ENCODE results near the gene VPS13C. TPM values are rescaled to one million over a fixed set of nuclear protein-coding genes. Genes with fewer than 3 reads are reported as not detected.
"Not testable (repeated sequence)": the region's sequence is repeated elsewhere in the genome, so short reads cannot be mapped to it uniquely, and the experiment has no call there.

Gene VPS13C
- total RNA-seq, 1 donor from 2014 or later: 38.7 TPM

DNA sequence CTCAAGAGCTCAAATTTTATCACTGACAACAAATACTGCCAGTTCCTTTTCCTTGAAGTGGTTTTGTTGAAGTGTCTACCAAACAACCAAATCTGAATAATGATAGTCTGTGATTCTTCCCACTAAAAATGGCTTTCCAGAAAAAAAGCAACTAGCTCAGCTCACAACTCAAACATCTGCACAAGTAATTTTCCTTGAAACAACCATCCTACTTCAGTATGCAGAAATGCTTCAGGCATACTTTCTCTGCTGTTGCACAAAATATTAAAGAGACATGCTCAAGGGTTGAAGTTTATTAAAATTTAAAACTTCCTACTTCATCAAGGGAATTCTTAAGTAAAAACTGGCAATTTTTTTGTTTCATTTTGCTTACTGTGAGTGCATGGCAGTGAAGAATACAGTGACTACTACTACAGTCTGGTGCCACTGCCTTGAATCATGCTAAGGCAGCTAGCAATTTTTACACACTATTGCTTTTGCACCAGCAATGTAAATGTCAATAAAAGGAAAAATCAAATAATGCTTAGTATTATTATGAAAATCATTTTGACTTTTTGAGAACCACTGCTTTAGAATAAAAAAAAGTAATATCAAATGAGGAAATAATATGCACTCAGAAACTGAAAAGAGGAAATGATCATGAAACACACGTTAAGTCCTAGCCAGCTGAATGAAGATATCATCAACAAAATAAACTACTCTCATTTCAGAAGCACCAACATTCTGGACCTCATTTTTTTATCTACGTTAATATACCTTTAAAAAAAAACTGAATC, 33.6 kb downstream of the VPS13C start:
- Mint-ChIP-seq H3K36me3 (peaks cover 11% of the 10 kb centered on the region), H3K27ac (no peak overlapping the region)

DNA sequence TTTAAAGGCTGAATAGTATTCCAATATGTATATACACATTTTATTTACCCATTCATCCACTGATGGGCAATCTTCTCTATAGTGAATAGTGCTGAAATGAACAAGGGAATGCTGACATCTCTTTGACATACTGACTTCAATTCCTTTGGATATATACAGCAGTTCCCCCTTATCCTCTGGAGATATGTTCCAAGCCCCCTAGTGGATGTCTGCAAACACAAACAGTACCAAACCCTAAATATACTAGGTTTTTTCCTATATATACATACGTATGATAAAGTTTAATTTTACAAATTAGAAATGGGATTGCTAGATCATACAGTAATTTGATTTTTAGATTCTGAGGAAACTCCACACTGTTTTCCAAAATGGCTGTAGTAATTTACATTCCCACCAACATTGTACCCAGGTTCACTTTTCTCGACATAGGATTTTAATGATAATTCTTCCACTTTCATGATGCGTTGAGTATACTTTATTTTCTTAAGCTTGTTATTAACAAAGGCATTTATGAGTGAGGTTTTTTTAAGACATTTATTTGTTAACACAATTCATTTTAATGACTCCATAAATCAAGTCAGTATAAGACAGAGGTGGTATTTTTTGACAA, 38.2 kb downstream of the VPS13C start:
- H3K4me1 Mint-ChIP-seq (ENCODE audit: unreplicated experiment): no peaks in the 10 kb centered on the region
- TF ChIP-seq, protein P1, sequence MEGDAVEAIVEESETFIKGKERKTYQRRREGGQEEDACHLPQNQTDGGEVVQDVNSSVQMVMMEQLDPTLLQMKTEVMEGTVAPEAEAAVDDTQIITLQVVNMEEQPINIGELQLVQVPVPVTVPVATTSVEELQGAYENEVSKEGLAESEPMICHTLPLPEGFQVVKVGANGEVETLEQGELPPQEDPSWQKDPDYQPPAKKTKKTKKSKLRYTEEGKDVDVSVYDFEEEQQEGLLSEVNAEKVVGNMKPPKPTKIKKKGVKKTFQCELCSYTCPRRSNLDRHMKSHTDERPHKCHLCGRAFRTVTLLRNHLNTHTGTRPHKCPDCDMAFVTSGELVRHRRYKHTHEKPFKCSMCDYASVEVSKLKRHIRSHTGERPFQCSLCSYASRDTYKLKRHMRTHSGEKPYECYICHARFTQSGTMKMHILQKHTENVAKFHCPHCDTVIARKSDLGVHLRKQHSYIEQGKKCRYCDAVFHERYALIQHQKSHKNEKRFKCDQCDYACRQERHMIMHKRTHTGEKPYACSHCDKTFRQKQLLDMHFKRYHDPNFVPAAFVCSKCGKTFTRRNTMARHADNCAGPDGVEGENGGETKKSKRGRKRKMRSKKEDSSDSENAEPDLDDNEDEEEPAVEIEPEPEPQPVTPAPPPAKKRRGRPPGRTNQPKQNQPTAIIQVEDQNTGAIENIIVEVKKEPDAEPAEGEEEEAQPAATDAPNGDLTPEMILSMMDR (conservative IDR thresholded peaks at IDR 0.05): peak; percentile 73
- H3K36me3 Mint-ChIP-seq: peaks cover 23% of the 10 kb centered on the region
- H3K9me3 Mint-ChIP-seq: peaks cover 5% of the 10 kb centered on the region
- H3K27me3 Mint-ChIP-seq: no peaks in the 10 kb centered on the region
- DNase-seq (ENCODE audit: extremely low spot score, unreplicated experiment): no peak
- no peak overlapping the region for H3K27ac Mint-ChIP-seq
- H3K4me3 Mint-ChIP-seq: no peak overlapping the region

More for the DNA sequence above, 33.6 kb downstream of the VPS13C start:
- H3K4me1 Mint-ChIP-seq (ENCODE audit: unreplicated experiment): no peaks in the 10 kb centered on the region
- TF ChIP-seq, protein P1 (conservative IDR thresholded peaks at IDR 0.05): no peak
- H3K9me3 Mint-ChIP-seq: no peaks in the 10 kb centered on the region
- no peaks in the 10 kb centered on the region for H3K27me3 Mint-ChIP-seq
- H3K4me3 Mint-ChIP-seq: no peak overlapping the region
- DNase-seq (ENCODE audit: extremely low spot score, unreplicated experiment): no peak

DNA sequence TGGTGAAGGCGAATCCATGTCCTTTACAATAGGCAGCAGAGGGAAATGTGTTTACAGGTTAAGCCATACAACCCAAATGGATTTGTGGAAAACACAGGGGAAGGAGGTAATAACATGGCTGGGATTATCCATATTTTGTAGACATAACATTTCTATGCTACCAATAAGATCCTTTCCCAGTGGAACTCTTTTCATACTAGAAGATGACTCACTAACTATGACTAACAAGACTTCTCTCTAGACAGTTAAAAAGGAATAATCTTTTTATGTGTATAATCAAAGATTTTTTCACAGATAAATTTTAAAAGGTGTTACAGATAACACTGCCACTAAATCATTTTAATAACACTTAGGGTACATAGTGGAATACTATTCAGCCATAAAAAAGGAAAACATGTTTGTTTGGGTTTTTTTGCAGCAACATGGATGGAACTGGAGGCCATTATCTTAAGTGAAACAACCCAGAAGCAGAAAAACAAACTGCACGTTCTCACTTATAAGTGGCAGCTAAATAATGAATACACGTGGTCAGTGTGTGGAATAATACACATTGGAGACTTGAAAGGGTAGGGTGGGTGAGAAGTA, 39.6 kb downstream of the VPS13C start:
- no peak for DNase-seq (ENCODE audit: extremely low spot score, unreplicated experiment)
- H3K4me3 Mint-ChIP-seq: no peak overlapping the region
- peaks cover 28% of the 10 kb centered on the region for H3K36me3 Mint-ChIP-seq
- no peaks in the 10 kb centered on the region for H3K27me3 Mint-ChIP-seq
- TF ChIP-seq, protein P1 (conservative IDR thresholded peaks at IDR 0.05): no peak
- peaks cover 5% of the 10 kb centered on the region for H3K9me3 Mint-ChIP-seq
- no peak overlapping the region for H3K27ac Mint-ChIP-seq
- H3K4me1 Mint-ChIP-seq (ENCODE audit: unreplicated experiment): no peaks in the 10 kb centered on the region

DNA sequence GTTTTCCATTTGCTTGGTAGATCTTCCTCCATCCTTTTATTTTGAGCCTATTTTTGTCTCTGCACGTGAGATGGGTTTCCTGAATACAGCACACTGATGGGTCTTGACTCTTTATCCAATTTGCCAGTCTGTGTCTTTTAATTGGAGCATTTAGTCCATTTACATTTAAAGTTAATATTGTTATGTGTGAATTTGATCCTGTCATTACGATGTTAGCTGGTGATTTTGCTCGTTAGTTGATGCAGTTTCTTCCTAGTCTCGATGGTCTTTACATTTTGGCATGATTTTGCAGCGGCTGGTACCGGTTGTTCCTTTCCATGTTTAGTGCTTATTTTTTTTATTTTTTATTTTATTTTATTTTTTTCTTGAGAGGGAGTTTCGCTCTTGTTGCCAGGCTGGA, 54.9 kb downstream of the VPS13C start:
- not testable (repeated sequence) for H3K4me1 Mint-ChIP-seq (ENCODE audit: unreplicated experiment); H3K9me3 Mint-ChIP-seq; DNase-seq (ENCODE audit: extremely low spot score, unreplicated experiment); H3K4me3 Mint-ChIP-seq; H3K27ac Mint-ChIP-seq; H3K27me3 Mint-ChIP-seq
- H3K36me3 Mint-ChIP-seq: peaks cover 11% of the 10 kb centered on the region

DNA sequence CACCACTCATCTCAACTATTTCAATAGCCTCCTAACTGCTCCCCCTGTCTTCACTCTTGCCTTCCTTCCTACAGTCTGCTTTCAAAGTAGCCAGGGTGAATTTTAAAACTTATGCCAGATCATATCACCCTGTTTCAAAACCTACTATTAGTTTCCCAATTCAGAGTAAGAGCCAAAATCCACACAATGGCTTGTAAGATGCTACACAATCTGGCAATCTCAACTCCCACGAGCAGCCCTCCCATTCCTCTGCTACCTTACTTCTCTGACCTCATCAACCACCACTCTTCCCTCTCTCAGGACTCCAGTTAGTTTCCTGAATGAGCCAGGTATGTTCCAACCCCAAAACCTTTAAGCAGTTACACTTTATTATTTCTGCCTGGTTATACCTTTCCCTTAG, 62.5 kb downstream of the VPS13C start:
- TF ChIP-seq, protein P1 (conservative IDR thresholded peaks at IDR 0.05): no peak
- no peaks in the 10 kb centered on the region for H3K4me1 Mint-ChIP-seq (ENCODE audit: unreplicated experiment)
- H3K27me3 Mint-ChIP-seq: no peaks in the 10 kb centered on the region
- no peaks in the 10 kb centered on the region for H3K9me3 Mint-ChIP-seq
- DNase-seq (ENCODE audit: extremely low spot score, unreplicated experiment): no peak
- H3K27ac Mint-ChIP-seq: no peak overlapping the region
- peaks cover 4% of the 10 kb centered on the region for H3K36me3 Mint-ChIP-seq
- H3K4me3 Mint-ChIP-seq: no peak overlapping the region

DNA sequence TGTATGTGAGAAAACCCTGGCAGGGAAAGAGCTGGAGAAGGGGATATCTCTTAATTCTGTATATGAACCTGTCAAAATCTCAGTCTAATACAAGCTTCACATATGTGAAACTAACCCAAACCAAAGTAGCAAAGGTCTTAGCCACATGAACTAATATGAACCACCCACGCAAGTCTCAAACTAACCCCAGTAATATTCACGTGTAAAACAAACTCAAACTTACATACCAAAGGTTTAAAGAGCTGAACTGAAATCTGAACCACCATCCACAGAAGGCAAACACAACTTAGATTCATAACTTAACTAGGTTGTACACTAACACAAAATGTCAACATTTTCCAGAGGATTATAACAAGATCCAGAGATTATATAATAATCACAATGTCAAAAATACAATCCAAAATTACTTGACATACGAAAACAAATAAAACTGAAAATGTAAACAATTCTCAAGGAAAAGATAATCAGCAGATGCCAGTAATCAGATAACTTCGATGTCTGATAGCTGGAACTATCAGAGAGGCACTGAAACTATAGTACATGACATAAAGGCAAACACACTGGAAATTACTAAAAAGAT, 64.1 kb downstream of the VPS13C start:
- no peaks in the 10 kb centered on the region for H3K27me3 Mint-ChIP-seq
- no peak overlapping the region for H3K4me3 Mint-ChIP-seq
- no peaks in the 10 kb centered on the region for H3K9me3 Mint-ChIP-seq
- no peak overlapping the region for H3K27ac Mint-ChIP-seq
- no peaks in the 10 kb centered on the region for H3K4me1 Mint-ChIP-seq (ENCODE audit: unreplicated experiment)
- H3K36me3 Mint-ChIP-seq: peaks cover 4% of the 10 kb centered on the region
- DNase-seq (ENCODE audit: extremely low spot score, unreplicated experiment): no peak
- TF ChIP-seq, protein P1 (conservative IDR thresholded peaks at IDR 0.05): no peak
